HG03558 (cell line): ENCODE results near the gene SIPA1.
"Not testable (repeated sequence)": the region's sequence is repeated elsewhere in the genome, so short reads cannot be mapped to it uniquely, and the experiment has no call there.

Source experiments
- ATAC-seq: cut with Tn5 transposase; IDR thresholded peaks from one replicate; pipeline ENCODE4 v1.9.1; 2021; ENCODE audit warnings: moderate number of reproducible peaks; ENCODE audit not compliant: unreplicated experiment; ENCODE audit errors: extremely low read depth

Gene SIPA1

GRCh38 chr11:65622011-65622410 lies 15.9 kb upstream of the SIPA1 start:
- ATAC-seq: no peak

GRCh38 chr11:65623177-65623576 lies 14.7 kb upstream of the SIPA1 start:
- ATAC-seq: no peak

- ATAC-seq: no peak
These were observed 13.9 kb upstream of the SIPA1 start for GRCh38 chr11:65623852-65624616.

GRCh38 chr11:65624931-65625627 lies 12.8 kb upstream of the SIPA1 start:
- ATAC-seq: no peak

GRCh38 chr11:65625628-65626342 lies 12.1 kb upstream of the SIPA1 start:
- no peak for ATAC-seq

- ATAC-seq: no peak
These were observed 10.7 kb upstream of the SIPA1 start for GRCh38 chr11:65627202-65627601.

GRCh38 chr11:65629579-65629978 lies 8.3 kb upstream of the SIPA1 start:
- no peak for ATAC-seq

- ATAC-seq: no peak
These were observed 7.7 kb upstream of the SIPA1 start for GRCh38 chr11:65630215-65630614.

- no peak for ATAC-seq
These were observed 4.4 kb upstream of the SIPA1 start for GRCh38 chr11:65633390-65634108.

- no peak for ATAC-seq
These were observed 3.8 kb upstream of the SIPA1 start for GRCh38 chr11:65634109-65634436.

GRCh38 chr11:65634440-65634839 lies 3.5 kb upstream of the SIPA1 start:
- ATAC-seq: no peak

GRCh38 chr11:65634905-65635731 lies 2.8 kb upstream of the SIPA1 start:
- no peak for ATAC-seq

- no peak for ATAC-seq
These were observed 1.5 kb upstream of the SIPA1 start for GRCh38 chr11:65636108-65637031.

- no peak for ATAC-seq
These were observed 806 bp upstream of the SIPA1 start for GRCh38 chr11:65637032-65637557.

- ATAC-seq: not testable (repeated sequence)
These were observed 1.3 kb downstream of the SIPA1 start for GRCh38 chr11:65639228-65639597.

- no peak for ATAC-seq
These were observed 2.0 kb downstream of the SIPA1 start for GRCh38 chr11:65639623-65640482.

GRCh38 chr11:65640483-65641296 lies 2.8 kb downstream of the SIPA1 start:
- ATAC-seq: no peak
